H1 (cell line): ENCODE data around the gene BCAS3. TPM values are rescaled to one million over a fixed set of nuclear protein-coding genes. Genes with fewer than 3 reads are reported as not detected.

Experiments
- CTCF ChIA-PET: fragments of 300-600 bp; sonication (Branson Sonifier 250); formaldehyde crosslinking; loops from one replicate; lab custom pipeline; 2021; ENCODE audit not compliant: partially characterized antibody; lab: Charles Lee
- POLR2A ChIA-PET: fragments of 300-600 bp; sonication (Branson Sonifier 250); formaldehyde crosslinking; loops from one replicate; lab custom pipeline; 2021; ENCODE audit warnings: inconsistent platforms; ENCODE audit not compliant: partially characterized antibody; lab: Charles Lee
- DNase-seq, 2 experiments: peaks; one replicate each; pipeline versions ENCODE4 v3.0.0 to v3.0.0-alpha.2; 2010 to 2022; ENCODE audit warnings: low spot score in 2 of 2, low read depth in 1 of 2, mixed read lengths in 1 of 2
- FAIRE-seq: peaks from 2 replicates; lab custom pipeline; 2011; peaks lifted over from hg19 to GRCh38; lab: Jason Lieb, UNC
- H2AFZ ChIP-seq: 2 replicates; pipeline ENCODE4 v1.8.1; 2012; ENCODE audit warnings: low read length, inconsistent platforms
- H2AK5ac ChIP-seq: 2 replicates; pipeline ENCODE4 v1.6.1; 2013; ENCODE audit warnings: low read depth, low read length
- H2BK120ac ChIP-seq: replicated peaks from 2 replicates; pipeline ENCODE3; 2013; ENCODE audit warnings: low read depth, low read length, inconsistent platforms
- H2BK12ac ChIP-seq: 2 replicates; pipeline ENCODE4 v1.6.1; 2013; ENCODE audit warnings: low read depth, low read length
- H2BK15ac ChIP-seq: 2 replicates; pipeline ENCODE4 v1.6.1; 2013; ENCODE audit warnings: low read length
- H2BK20ac ChIP-seq: 2 replicates; pipeline ENCODE4 v1.6.1; 2013; ENCODE audit warnings: low read length
- H2BK5ac ChIP-seq: 2 replicates; pipeline ENCODE4 v1.6.1; 2013; ENCODE audit warnings: low read depth, low read length
- H3K14ac ChIP-seq: 2 replicates; pipeline ENCODE4 v1.6.1; 2013; ENCODE audit warnings: inconsistent platforms; ENCODE audit not compliant: insufficient read length
- H3K18ac ChIP-seq: 2 replicates; pipeline ENCODE4 v1.6.1; 2013; ENCODE audit warnings: low read length; ENCODE audit errors: extremely low read depth
- H3K23ac ChIP-seq: 2 replicates; pipeline ENCODE4 v1.6.1; 2013; ENCODE audit warnings: inconsistent platforms; ENCODE audit not compliant: insufficient read length
- H3K23me2 ChIP-seq: 2 replicates; pipeline ENCODE4 v1.6.1; 2013; ENCODE audit warnings: low read depth, low read length
- H3K27ac ChIP-seq: 2 replicates; pipeline ENCODE4 v1.6.1; 2011; ENCODE audit warnings: low read depth, low read length, inconsistent platforms
- H3K27me3 ChIP-seq, 4 experiments: replicated peaks in 1 of 4; 1 replicate in 1 of 4; 2 replicates in 3 of 4; pipeline versions ENCODE4 v1.6.1 to v1.8.1; 2011 to 2013; ENCODE audit warnings: low read length in 3 of 4, mild to moderate bottlenecking in 3 of 4, inconsistent platforms in 2 of 4, mixed read lengths in 2 of 4, moderate library complexity in 1 of 4; ENCODE audit not compliant: control insufficient read depth in 3 of 4, insufficient read depth in 3 of 4; ENCODE audit errors: extremely low read depth in 1 of 4
- H3K36me3 ChIP-seq, 4 experiments: 2 replicates each; pipeline versions ENCODE4 v1.6.1 to v1.8.1; 2011 to 2013; ENCODE audit warnings: mild to moderate bottlenecking in 4 of 4, low read length in 3 of 4, moderate library complexity in 2 of 4, control low read depth in 1 of 4, inconsistent platforms in 1 of 4; ENCODE audit not compliant: insufficient read depth in 4 of 4, control insufficient read depth in 2 of 4
- H3K4ac ChIP-seq: replicated peaks from 2 replicates; pipeline ENCODE3; 2013; ENCODE audit warnings: low read length, low read depth, mixed read lengths, inconsistent platforms; ENCODE audit not compliant: insufficient read length
- H3K4me1 ChIP-seq, 4 experiments: replicated peaks in 1 of 4; 1 replicate in 1 of 4; 2 replicates in 3 of 4; pipeline versions ENCODE4 v1.6.1 to v1.8.1; 2011 to 2013; ENCODE audit warnings: low read length in 3 of 4, inconsistent platforms in 2 of 4, mixed read lengths in 1 of 4; ENCODE audit not compliant: insufficient read depth in 4 of 4, control insufficient read depth in 3 of 4
- H3K4me2 ChIP-seq, 2 experiments: 2 replicates each; pipeline versions ENCODE4 v1.6.1 to v1.8.1; 2011 to 2013; ENCODE audit warnings: low read depth in 2 of 2, low read length in 2 of 2, control low read depth in 1 of 2, inconsistent platforms in 1 of 2, mild to moderate bottlenecking in 1 of 2; ENCODE audit not compliant: insufficient read depth in 1 of 2
- H3K4me3 ChIP-seq, 4 experiments: fragments of 200-600, 300-600 bp in 1 of 4; sonication (generic), shearing (Covaris generic), sonication (Bioruptor Twin) in 1 of 4; 2 replicates each; pipeline versions ENCODE4 v1.5.1 to v1.8.1; 2011 to 2016; ENCODE audit warnings: low read length in 4 of 4, low read depth in 3 of 4, control low read depth in 2 of 4, inconsistent platforms in 2 of 4, mild to moderate bottlenecking in 2 of 4, mixed read lengths in 1 of 4, moderate library complexity in 1 of 4; ENCODE audit not compliant: insufficient read depth in 2 of 4; ENCODE audit errors: extremely low read depth in 1 of 4
- H3K56ac ChIP-seq: replicated peaks from 2 replicates; pipeline ENCODE3; 2013; ENCODE audit warnings: low read depth, mild to moderate bottlenecking, mixed read lengths, low read length, inconsistent platforms; ENCODE audit not compliant: insufficient read length
- H3K79me1 ChIP-seq: 2 replicates; pipeline ENCODE4 v1.6.1; 2013; ENCODE audit warnings: low read depth, low read length, control low read depth
- H3K79me2 ChIP-seq, 2 experiments: 2 replicates each; pipeline versions ENCODE4 v1.6.1 to v1.8.1; 2012 to 2013; ENCODE audit warnings: low read length in 2 of 2, mild to moderate bottlenecking in 2 of 2, inconsistent platforms in 1 of 2; ENCODE audit not compliant: insufficient read depth in 2 of 2, control insufficient read depth in 1 of 2
- H3K9ac ChIP-seq, 4 experiments: replicated peaks in 1 of 4; 1 replicate in 1 of 4; 2 replicates in 3 of 4; pipeline versions ENCODE4 v1.6.1 to v1.8.1; 2011 to 2013; ENCODE audit warnings: low read depth in 3 of 4, low read length in 3 of 4, control low read depth in 2 of 4, mild to moderate bottlenecking in 2 of 4, moderate library complexity in 2 of 4, inconsistent platforms in 1 of 4; ENCODE audit errors: extremely low read depth in 1 of 4
- H3K9me3 ChIP-seq, 2 experiments: 2 replicates each; pipeline versions ENCODE4 v1.6.1 to v1.8.1; 2012 to 2013; ENCODE audit warnings: mild to moderate bottlenecking in 2 of 2, moderate library complexity in 2 of 2, control low read depth in 1 of 2, inconsistent platforms in 1 of 2, low read depth in 1 of 2, low read length in 1 of 2, mixed read lengths in 1 of 2; ENCODE audit not compliant: insufficient read depth in 2 of 2
- H4K20me1 ChIP-seq, 2 experiments: replicated peaks in 1 of 2; 2 replicates each; pipeline versions ENCODE3 to v1.8.1; 2011 to 2013; ENCODE audit warnings: inconsistent platforms in 2 of 2, low read length in 2 of 2, mild to moderate bottlenecking in 1 of 2; ENCODE audit not compliant: insufficient read depth in 2 of 2, control insufficient read depth in 1 of 2
- H4K5ac ChIP-seq: 2 replicates; pipeline ENCODE4 v1.6.1; 2013; ENCODE audit warnings: low read length, low read depth, mixed read lengths, inconsistent platforms; ENCODE audit not compliant: insufficient read length
- H4K8ac ChIP-seq: 2 replicates; pipeline ENCODE4 v1.8.0; 2013; ENCODE audit warnings: mild to moderate bottlenecking, moderate library complexity, low read length, inconsistent platforms; ENCODE audit not compliant: insufficient read depth; ENCODE audit errors: extremely low read depth
- H4K91ac ChIP-seq: replicated peaks from 2 replicates; pipeline ENCODE3; 2013; ENCODE audit warnings: low read length, mixed read lengths, inconsistent platforms; ENCODE audit not compliant: insufficient read length
- ASH2L ChIP-seq: fragments of 200-600, 300-600 bp; sonication (generic); IDR thresholded peaks from one replicate; pipeline ENCODE4 v1.7.1; 2017; ENCODE audit warnings: low read length
- BACH1 ChIP-seq: IDR thresholded peaks from 2 replicates; pipeline ENCODE4 v1.6.1; 2012; ENCODE audit warnings: low read length, improper control_type of control experiment
- FOSL1 ChIP-seq: IDR thresholded peaks from 2 replicates; pipeline ENCODE4 v1.6.1; 2011; ENCODE audit warnings: mild to moderate bottlenecking, low read depth, low read length, moderate library complexity; ENCODE audit not compliant: insufficient read depth
- HDAC2 ChIP-seq, 2 experiments: fragments of 300-600 bp in 1 of 2; sonication (generic) in 1 of 2; IDR thresholded peaks; 2 replicates each; pipeline ENCODE4 v1.6.1; 2011 to 2012; ENCODE audit warnings: low read depth in 2 of 2, low read length in 2 of 2, mild to moderate bottlenecking in 2 of 2, moderate library complexity in 2 of 2, borderline replicate concordance in 1 of 2, inconsistent platforms in 1 of 2
- JUN ChIP-seq: IDR thresholded peaks from 2 replicates; pipeline ENCODE4 v1.6.1; 2011; ENCODE audit warnings: low read depth, mild to moderate bottlenecking, improper control_type of control experiment, low read length
- NANOG ChIP-seq: IDR thresholded peaks from 2 replicates; pipeline ENCODE4 v1.6.1; 2011; ENCODE audit warnings: low read length, low read depth, mild to moderate bottlenecking, inconsistent platforms; ENCODE audit not compliant: insufficient read depth, poor library complexity, severe bottlenecking
- polyA plus RNA-seq, 7 experiments: library from polyadenylated mRNA; depleted of rRNA in 3 of 7; stranded (reverse) in 5 of 7; unstranded in 2 of 7; fragments of >200 nt in 5 of 7; fragments of 200-250 nt in 2 of 7; gene quantifications; 1 replicate in 5 of 7; 2 replicates in 1 of 7; 4 replicates in 1 of 7; pipeline versions ENCODE4 v1.2.1 to v1.2.3, GENCODE V29; 2011 to 2013; ENCODE audit warnings: missing spikeins in 2 of 7, mixed read lengths in 2 of 7
- total RNA-seq: library from RNA; stranded (reverse); fragmentation: NEBNext Ultra II Directional; extraction: Animal tissue kit (Norgen Biotek cat#: 25700); gene quantifications from 2 replicates; pipeline ENCODE4 v1.2.1, GENCODE V29; 2021

The BCAS3 gene
- total and polyA plus RNA-seq, 2 of the 8 experiments (the other 6 are each of a cell fraction or from before 2014, with no cell fraction given): 9.9 to 13.3 TPM

DNA sequence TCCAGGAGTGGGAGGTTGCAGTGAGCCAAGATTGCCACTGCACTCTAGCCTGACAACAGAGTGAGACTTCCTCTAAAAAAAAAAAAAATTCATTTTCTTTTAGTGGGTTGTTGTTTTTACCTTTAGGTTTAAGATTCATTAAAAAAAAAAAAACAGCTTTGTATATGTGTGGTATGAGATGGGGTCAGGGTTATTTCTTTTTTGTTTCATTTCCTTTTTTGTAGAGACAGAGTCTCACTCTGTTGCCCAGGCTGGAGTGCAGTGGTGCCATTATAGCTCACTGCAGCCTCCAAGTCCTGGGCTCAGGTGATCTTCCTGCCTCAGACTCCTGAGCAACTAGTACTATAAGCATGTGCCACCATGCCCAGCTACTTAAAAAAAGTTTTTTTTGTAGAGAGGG lies 47.0 kb downstream of the BCAS3 start:
- H3K79me1 ChIP-seq: no peaks in the 10 kb centered on the region
- H2AK5ac ChIP-seq: no peak overlapping the region
- no peak overlapping the region for H4K8ac ChIP-seq
- H3K4ac ChIP-seq: no peak overlapping the region
- H2AFZ ChIP-seq: no peak overlapping the region
- CTCF ChIA-PET: no interaction called here
- no peak overlapping the region for H2BK15ac ChIP-seq
- no peaks in the 10 kb centered on the region for H3K27me3 ChIP-seq
- H3K14ac ChIP-seq: no peak overlapping the region
- no peak overlapping the region for H3K27ac ChIP-seq
- no peak overlapping the region for H2BK12ac ChIP-seq
- no peak overlapping the region for H2BK20ac ChIP-seq
- H3K4me3 ChIP-seq: no peak overlapping the region
- H4K5ac ChIP-seq: no peak overlapping the region
- H4K20me1 ChIP-seq: no peaks in the 10 kb centered on the region
- no peak overlapping the region for H3K23ac ChIP-seq
- no peak overlapping the region for H4K91ac ChIP-seq
- POLR2A ChIA-PET: no interaction called here
- TF ChIP-seq JUN: no peak
- no peak for TF ChIP-seq NANOG
- no peak for TF ChIP-seq BACH1
- TF ChIP-seq ASH2L: no peak
- no peak for TF ChIP-seq FOSL1
- TF ChIP-seq HDAC2 (IDR thresholded peaks at IDR 0.05; ENCODE audit: borderline replicate concordance in 1 of 2, low read depth in 2 of 2, low read length in 2 of 2): no peak
- H3K4me2 ChIP-seq: no peak overlapping the region
- H3K9ac ChIP-seq: no peak overlapping the region
- no peak for FAIRE-seq
- H2BK5ac ChIP-seq: no peak overlapping the region
- no peaks in the 10 kb centered on the region for H3K4me1 ChIP-seq
- no peaks in the 10 kb centered on the region for H3K9me3 ChIP-seq
- no peaks in the 10 kb centered on the region for H3K23me2 ChIP-seq
- no peak overlapping the region for H3K18ac ChIP-seq
- H2BK120ac ChIP-seq: no peak overlapping the region
- DNase-seq: no peak
- H3K79me2 ChIP-seq: no peaks in the 10 kb centered on the region
- no peak overlapping the region for H3K56ac ChIP-seq
- H3K36me3 ChIP-seq: no peaks in the 10 kb centered on the region
